ENCODE data around the gene GGACT. TPM values are rescaled to one million over a fixed set of nuclear protein-coding genes. Genes with fewer than 3 reads are reported as not detected.

The GGACT gene
- total and polyA plus RNA-seq, 2 of the 8 experiments (the other 6 are each of a cell fraction or from before 2014, with no cell fraction given): 1.1 to 1.5 TPM

DNA sequence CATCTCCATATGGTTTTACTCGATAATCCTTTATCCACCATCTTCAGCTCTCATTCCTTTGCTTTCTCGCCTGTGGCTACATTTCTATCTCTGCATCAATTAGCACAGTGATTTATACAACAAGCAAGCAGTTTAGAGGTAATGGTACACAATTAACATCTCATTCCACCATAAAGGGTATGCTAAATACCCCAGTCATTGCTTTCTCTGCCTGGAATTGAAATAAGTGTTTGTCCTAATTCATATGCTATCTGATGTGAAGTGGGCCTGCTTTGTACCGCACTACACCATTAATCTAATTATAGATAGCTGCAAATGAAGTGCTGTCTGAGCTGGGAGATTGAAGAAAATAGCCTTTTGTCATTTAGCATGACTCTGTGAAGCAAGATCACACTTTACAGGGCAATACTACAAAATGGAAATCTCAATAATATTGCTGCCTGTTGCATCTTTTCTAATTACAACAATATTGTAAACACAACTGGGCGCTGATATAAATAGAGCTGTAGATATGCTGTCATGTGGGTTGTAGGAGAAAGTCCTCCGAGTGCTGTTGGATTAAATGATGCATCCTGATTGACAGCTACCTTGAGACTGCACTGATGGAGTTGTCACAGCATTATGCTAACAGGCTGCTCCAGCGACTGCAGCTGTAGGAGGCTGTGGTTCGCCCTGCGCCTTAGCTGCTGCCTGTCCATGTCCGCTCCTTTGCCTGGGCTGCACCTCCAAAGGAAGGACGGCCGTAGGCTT is 78.2 kb downstream of the GGACT start (continued):
- TF ChIP-seq, protein P1, sequence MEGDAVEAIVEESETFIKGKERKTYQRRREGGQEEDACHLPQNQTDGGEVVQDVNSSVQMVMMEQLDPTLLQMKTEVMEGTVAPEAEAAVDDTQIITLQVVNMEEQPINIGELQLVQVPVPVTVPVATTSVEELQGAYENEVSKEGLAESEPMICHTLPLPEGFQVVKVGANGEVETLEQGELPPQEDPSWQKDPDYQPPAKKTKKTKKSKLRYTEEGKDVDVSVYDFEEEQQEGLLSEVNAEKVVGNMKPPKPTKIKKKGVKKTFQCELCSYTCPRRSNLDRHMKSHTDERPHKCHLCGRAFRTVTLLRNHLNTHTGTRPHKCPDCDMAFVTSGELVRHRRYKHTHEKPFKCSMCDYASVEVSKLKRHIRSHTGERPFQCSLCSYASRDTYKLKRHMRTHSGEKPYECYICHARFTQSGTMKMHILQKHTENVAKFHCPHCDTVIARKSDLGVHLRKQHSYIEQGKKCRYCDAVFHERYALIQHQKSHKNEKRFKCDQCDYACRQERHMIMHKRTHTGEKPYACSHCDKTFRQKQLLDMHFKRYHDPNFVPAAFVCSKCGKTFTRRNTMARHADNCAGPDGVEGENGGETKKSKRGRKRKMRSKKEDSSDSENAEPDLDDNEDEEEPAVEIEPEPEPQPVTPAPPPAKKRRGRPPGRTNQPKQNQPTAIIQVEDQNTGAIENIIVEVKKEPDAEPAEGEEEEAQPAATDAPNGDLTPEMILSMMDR (IDR thresholded peaks at IDR 0.05; ENCODE audit: control extremely low read depth in 1 of 3, insufficient read depth in 1 of 3, low read depth in 1 of 3, low read length in 3 of 3): no peak
- TF ChIP-seq SP1 (IDR thresholded peaks at IDR 0.05; ENCODE audit: low read depth, low read length) (0 out of 2 replicates have a peak, but pooled peaks have one; percentile 39), JUND (IDR thresholded peaks at IDR 0.05; ENCODE audit: low read length) (no peak), SIX5 (IDR thresholded peaks at IDR 0.05; ENCODE audit: low read depth, low read length) (no peak), SIN3A (conservative IDR thresholded peaks at IDR 0.05 in 1 of 2, IDR thresholded peaks at IDR 0.05 in 1 of 2; ENCODE audit: low read depth in 1 of 2, low read length in 2 of 2) (0 out of 4 replicates have a peak, but pooled peaks have one; percentile 22 to 50), POLR2A (IDR thresholded peaks at IDR 0.05; ENCODE audit: control extremely low read depth in 1 of 2, low read depth in 2 of 2, low read length in 2 of 2) (no peak), KDM1A (IDR thresholded peaks at IDR 0.05; ENCODE audit: borderline replicate concordance, low read length) (no peak), SUZ12 (IDR thresholded peaks at IDR 0.05; ENCODE audit: low read length) (no peak), RAD21 (IDR thresholded peaks at IDR 0.05 in 1 of 2, conservative IDR thresholded peaks at IDR 0.05 in 1 of 2; ENCODE audit: low read depth in 2 of 2, low read length in 2 of 2) (0 out of 4 replicates have a peak, but pooled peaks of 1 of the 2 experiments have one; percentile 0), EP300 (IDR thresholded peaks at IDR 0.05; ENCODE audit: borderline replicate concordance in 1 of 2, low read depth in 2 of 2, low read length in 2 of 2) (0 out of 3 replicates have a peak, but pooled peaks of 1 of the 2 experiments have one; percentile 19), SP4 (IDR thresholded peaks at IDR 0.05; ENCODE audit: low read length) (no peak), NANOG (IDR thresholded peaks at IDR 0.05; ENCODE audit: insufficient read depth, low read depth, low read length, poor library complexity, severe bottlenecking) (peak; percentile 92), SP2 (IDR thresholded peaks at IDR 0.05; ENCODE audit: low read length) (no peak), KDM5A (IDR thresholded peaks at IDR 0.05; ENCODE audit: low read length) (no peak), JUN (IDR thresholded peaks at IDR 0.05; ENCODE audit: low read depth, low read length) (no peak)
- TF ChIP-seq, protein P2, sequence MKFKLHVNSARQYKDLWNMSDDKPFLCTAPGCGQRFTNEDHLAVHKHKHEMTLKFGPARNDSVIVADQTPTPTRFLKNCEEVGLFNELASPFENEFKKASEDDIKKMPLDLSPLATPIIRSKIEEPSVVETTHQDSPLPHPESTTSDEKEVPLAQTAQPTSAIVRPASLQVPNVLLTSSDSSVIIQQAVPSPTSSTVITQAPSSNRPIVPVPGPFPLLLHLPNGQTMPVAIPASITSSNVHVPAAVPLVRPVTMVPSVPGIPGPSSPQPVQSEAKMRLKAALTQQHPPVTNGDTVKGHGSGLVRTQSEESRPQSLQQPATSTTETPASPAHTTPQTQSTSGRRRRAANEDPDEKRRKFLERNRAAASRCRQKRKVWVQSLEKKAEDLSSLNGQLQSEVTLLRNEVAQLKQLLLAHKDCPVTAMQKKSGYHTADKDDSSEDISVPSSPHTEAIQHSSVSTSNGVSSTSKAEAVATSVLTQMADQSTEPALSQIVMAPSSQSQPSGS (IDR thresholded peaks at IDR 0.05; ENCODE audit: low read length): no peak
- TF ChIP-seq, protein P3, sequence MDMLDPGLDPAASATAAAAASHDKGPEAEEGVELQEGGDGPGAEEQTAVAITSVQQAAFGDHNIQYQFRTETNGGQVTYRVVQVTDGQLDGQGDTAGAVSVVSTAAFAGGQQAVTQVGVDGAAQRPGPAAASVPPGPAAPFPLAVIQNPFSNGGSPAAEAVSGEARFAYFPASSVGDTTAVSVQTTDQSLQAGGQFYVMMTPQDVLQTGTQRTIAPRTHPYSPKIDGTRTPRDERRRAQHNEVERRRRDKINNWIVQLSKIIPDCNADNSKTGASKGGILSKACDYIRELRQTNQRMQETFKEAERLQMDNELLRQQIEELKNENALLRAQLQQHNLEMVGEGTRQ (IDR thresholded peaks at IDR 0.05; ENCODE audit: low read length): no peak

Data from H1 (cell line).